GM18526 (cell line): ENCODE data around the gene SFMBT2.
A peak's percentile ranks its signal among the peaks of the same experiment; 100 is the strongest.

Source experiments
- POLR2A ChIP-seq: IDR thresholded peaks from 3 replicates; pipeline ENCODE4 v1.6.1; 2011; ENCODE audit not compliant: insufficient read length; ENCODE audit errors: extremely low read depth

SFMBT2 gene

GRCh38 chr10:7410862-7411670 lies at the start of gene SFMBT2:
SFMBT2 (minus strand) TSS chr10:7411034; CDS start chr10:7381898, 29,136 bp downstream.
- TF ChIP-seq POLR2A = peak; percentile 44

GRCh38 chr10:7460006-7460405 lies 49.2 kb upstream of the SFMBT2 start:
- no peak for TF ChIP-seq POLR2A

DNA sequence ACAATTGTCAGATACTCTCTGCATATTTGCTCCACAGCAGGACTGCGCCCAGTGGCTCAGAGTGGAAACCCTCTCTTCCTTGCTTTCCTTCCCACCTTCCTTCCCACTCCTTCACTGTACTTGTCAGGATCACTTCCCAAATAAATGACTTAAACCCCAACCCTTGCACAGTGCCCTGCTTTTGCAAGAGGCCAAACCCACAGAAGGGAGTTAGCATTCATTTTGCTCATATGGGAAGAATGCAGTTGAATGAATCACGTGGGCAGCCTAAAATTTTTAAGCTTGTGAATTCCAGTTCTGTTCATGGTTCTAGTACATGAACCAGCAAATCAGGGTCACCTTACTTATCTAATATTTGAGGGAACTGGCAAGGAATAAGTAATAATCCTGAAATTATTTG lies 47.7 kb upstream of the SFMBT2 start:
- TF ChIP-seq POLR2A = no peak

DNA sequence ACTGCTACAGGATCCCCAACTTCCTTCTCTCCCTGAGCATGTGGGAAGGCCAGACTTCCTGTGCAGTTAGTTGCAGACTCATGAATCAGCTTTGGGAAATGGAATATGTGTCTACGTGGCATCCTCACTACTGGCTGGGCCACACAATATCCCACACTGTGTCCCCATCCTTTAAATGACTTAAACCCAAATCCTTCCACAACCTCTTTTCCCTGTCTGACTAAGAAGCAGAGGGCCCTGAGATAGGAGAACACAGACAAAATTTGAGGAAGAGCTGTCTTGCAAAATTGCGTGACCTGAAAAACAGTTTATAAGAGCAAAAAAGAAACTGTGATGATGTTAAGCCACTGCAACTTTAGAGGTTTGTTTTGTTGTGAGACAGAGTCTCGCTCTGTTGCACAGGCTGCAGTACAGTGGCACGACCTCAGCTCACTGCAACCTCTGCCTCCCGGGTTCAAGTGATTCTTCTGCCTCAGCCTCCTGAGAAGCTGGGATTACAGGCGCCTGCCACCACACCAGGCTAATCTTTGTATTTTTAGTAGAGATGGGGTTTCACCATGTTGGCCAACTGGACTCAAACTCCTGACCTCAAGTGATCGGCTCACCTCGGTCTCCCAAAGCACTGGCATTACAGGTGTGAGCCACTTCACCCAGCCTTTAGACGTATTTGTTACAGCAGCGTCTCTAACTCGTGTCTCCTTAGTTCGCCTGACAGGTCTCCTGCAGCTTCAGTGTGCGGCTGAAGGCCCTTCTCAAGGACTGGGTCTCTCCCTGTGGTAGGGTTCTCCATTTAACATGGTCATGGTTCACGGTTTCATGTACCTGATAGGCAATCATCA lies 46.9 kb upstream of the SFMBT2 start:
- no peak for TF ChIP-seq POLR2A

DNA sequence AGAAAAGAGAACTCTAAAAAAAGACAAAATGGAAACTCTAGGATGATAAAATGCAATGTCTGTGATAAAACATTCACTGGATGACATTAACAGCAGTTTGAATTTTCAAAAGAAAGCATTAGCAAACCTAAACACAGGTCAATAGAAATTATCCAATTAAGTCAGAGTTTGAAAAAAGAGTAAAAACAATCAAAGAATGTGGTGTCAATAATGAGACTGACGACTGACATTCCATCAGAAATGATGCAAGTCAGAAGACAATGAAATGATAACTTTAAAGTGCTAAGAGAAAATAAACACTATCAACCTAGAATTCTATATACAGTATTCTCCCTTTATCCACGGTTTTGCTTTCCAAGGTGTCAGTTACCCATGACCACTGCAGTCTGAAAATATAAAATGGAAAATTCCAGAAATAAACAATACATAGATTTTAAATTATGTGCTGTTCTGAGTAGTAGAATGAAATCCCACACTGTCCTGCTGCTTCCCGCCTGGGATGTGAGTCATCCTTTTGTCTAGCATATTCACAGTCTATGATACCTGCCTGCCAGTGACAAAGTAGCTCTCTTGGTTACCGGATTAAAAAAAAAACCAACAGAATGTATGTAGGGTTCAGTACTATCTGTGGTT lies 38.3 kb upstream of the SFMBT2 start:
- TF ChIP-seq POLR2A = no peak

- TF ChIP-seq POLR2A = no peak
Observed at GRCh38 chr10:7445474-7446185, 34.8 kb upstream of the SFMBT2 start.

DNA sequence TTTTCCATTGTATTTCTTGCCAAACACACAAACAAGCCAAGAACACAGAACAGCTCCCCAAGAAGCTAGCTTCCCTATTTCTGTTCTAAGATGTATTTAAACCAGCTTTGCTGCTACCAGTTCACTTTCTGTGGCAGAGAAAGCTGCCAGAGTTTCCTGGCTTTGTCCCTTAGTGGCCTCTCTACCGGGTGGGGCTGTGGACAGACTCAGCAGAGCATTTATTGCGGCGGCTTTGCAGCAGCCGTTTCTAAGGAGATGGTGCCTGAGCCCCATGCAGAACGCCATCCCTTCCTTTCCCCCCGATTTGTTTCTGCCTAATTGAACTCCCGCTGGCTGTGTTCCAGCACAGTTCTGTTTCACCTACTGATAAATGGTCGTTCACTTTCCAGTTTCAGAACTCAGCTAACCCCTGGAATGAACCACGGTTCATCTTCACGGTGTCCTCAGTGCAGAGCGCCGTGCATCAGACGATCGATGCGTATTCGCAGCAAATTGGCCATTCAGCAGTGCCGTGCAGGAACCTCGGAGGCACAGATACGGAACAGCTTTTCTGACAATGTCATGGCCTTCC lies 33.8 kb upstream of the SFMBT2 start:
- no peak for TF ChIP-seq POLR2A

GRCh38 chr10:7443036-7443435 lies 32.2 kb upstream of the SFMBT2 start:
- no peak for TF ChIP-seq POLR2A

- no peak for TF ChIP-seq POLR2A
Observed at GRCh38 chr10:7441403-7442147, 30.7 kb upstream of the SFMBT2 start.

- TF ChIP-seq POLR2A = no peak
Observed at GRCh38 chr10:7439696-7440095, 28.9 kb upstream of the SFMBT2 start.

- TF ChIP-seq POLR2A = no peak
Observed at GRCh38 chr10:7438196-7438986, 27.6 kb upstream of the SFMBT2 start.

DNA sequence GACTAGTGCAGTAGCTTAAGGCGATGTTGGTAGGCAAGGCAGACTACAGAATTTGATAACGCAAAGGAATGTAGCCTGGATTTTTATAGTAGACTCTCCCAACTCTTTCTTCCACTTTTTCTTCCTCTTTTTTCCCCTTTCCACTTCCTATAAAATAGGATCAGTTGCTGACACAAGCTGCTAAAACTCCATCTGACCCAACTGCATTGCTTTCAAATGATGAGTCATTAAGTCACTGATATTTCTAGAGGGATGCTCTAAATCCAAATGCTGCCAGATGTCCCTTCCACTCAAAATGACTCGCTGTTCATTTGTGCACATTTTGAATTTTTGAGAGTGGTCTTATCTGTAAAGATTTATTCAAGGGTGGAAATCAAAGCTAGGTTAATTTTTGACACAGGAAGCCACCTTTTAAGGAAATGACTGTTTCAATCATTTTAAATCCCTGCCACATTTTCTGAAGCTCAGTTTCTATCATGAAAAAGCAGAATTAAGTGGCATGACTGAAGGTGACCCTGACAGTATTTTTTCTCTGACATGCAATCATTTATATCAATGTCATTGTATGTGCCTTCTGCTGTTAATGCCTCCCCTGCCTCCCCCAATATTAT lies 25.8 kb upstream of the SFMBT2 start:
- TF ChIP-seq POLR2A = no peak

DNA sequence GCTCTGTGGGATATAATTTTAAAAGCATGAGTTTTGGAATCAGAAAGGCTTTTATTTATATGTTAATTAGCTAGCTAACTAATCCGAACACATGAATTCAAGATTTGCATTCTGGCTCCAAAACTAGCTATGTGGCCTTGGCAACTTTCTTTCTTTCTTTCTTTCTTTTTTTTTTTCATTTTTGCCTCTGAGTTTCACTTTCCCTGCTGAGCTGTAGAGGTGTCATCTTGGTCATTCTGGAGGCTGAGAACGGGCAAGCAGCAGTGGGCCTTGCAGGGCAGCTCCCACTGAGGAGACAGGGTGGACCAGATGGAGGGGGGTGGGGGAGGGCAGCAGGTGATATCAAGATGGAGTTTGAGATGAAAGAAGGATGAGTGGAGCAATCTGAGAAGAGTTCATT lies 24.8 kb upstream of the SFMBT2 start:
- no peak for TF ChIP-seq POLR2A
